HG03103 (cell line): ENCODE results near the gene PAX9.

Source experiments
- ATAC-seq: cut with Tn5 transposase; IDR thresholded peaks from one replicate; pipeline ENCODE4 v1.9.1; 2021; ENCODE audit warnings: low read depth; ENCODE audit not compliant: unreplicated experiment

Gene PAX9

DNA sequence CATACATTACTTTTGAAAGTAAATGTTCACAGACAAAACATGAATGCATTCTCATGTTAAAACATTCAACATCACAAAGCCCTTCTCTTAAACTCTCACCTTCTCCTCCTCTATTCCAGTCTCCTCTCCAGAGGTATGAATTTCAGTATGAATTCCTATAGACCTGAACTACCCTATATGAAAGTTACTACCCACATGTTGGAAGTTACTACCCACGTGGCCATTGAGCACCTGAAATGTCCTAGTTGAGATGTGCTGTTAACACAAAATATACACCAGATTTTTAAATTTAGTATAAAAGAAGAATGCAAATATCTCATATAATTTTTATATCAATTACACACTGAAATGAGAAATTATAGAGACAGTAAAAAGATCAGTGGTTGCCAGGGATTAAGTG, 60.2 kb downstream of the PAX9 start:
- no peak for ATAC-seq

DNA sequence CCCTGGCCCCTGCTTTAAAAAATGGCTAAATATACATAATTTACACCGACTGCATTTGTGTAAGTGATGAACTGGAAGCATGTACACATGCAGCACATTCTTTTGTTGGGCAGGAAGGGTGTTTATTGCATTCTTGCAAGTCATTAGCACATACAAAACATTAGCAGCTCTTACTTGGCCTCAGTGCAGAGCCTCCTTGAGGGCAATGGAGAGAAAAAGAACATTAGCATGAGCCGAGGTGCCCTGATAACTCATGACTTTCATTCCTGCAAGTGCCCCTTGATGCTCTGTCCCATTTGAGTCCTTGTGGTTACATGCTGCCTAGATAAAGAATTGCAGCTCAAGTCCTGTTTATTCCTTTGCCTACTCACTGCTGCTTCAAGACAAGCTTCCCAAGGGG, 61.9 kb downstream of the PAX9 start:
- ATAC-seq, result no peak

DNA sequence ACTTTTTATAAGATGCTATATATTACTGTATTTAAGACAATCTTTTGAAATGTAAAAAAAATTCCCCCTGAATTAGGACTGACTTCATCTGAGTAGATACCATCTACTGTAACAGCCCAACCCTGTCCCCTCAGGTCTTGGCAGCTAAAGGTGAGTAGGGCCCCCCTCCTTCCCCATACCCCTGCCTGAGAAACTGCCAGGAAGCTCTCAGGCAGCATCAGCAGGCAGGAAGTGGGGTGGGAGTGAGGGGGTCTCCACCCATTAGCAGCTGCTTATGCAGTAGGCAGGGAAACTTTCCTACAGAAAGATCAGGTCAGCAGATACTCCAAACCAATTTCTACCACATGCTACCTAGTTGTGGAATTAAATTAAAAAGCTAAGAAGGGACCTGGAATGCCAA, 62.5 kb downstream of the PAX9 start:
- no peak for ATAC-seq

DNA sequence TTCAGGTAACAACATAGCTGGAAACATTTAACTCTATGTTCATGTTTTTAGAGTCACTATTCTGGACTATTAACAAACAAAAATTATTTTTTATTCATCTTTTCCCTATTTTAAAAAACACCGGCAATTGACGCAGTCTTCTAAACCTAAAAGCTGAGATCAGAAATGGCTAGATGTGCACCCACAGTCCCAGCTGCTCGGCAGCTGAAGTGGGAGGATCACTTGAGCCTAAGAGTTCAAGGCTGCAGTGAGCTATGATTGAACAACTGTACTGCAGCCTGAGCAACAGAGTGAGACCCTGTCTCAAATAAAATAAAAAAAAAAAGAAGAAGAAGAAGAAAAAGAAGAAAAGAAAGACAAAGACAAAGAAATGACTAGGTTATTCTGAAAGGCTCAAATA, 64.5 kb downstream of the PAX9 start:
- ATAC-seq, result no peak
